MM.1S (cell line): ENCODE measurements around the gene ADAMTSL3.

ENCODE experiments used
- DNase-seq: peaks from one replicate; pipeline ENCODE4 v3.0.0-alpha.2; 2015
- H2AFZ ChIP-seq: fragments of 300-600 bp; sonication (generic); 2 replicates; pipeline ENCODE4 v1.6.0; 2016; ENCODE audit warnings: antibody characterized with exemption, low read length
- H3F3A ChIP-seq: fragments of 300-600 bp; sonication (generic); 2 replicates; pipeline ENCODE4 v1.6.1; 2016; ENCODE audit warnings: mild to moderate bottlenecking, antibody characterized with exemption, low read length, moderate library complexity, mixed read lengths; ENCODE audit not compliant: insufficient read depth
- H3K27ac ChIP-seq: fragments of 300-600 bp; sonication (generic); 2 replicates; pipeline ENCODE4 v1.5.1; 2016; ENCODE audit warnings: mild to moderate bottlenecking, low read length
- H3K27me3 ChIP-seq: fragments of 300-600 bp; sonication (generic); replicated peaks from 2 replicates; pipeline ENCODE4 v1.6.0; 2016; ENCODE audit warnings: low read length; ENCODE audit not compliant: insufficient read depth
- H3K36me3 ChIP-seq: fragments of 300-600 bp; sonication (generic); replicated peaks from 2 replicates; pipeline ENCODE4 v1.6.1; 2016; ENCODE audit warnings: mild to moderate bottlenecking, low read length, mixed read lengths; ENCODE audit not compliant: insufficient read depth
- H3K4me1 ChIP-seq: fragments of 300-600 bp; sonication (generic); 2 replicates; pipeline ENCODE4 v1.6.1; 2016; ENCODE audit warnings: low read length, mixed read lengths
- H3K4me2 ChIP-seq: fragments of 300-600 bp; sonication (generic); 2 replicates; pipeline ENCODE4 v1.6.0; 2016; ENCODE audit warnings: low read depth, low read length
- H3K4me3 ChIP-seq: fragments of 300-600 bp; sonication (generic); 2 replicates; pipeline ENCODE4 v1.5.1; 2016; ENCODE audit warnings: low read length, mixed read lengths
- H3K79me2 ChIP-seq: fragments of 300-600 bp; sonication (generic); 2 replicates; pipeline ENCODE4 v1.6.1; 2016; ENCODE audit warnings: mixed run types, low read length, mixed read lengths
- H3K9ac ChIP-seq: fragments of 300-600 bp; sonication (generic); 2 replicates; pipeline ENCODE4 v1.6.1; 2016; ENCODE audit warnings: low read length, mixed read lengths
- H3K9me2 ChIP-seq: fragments of 300-600 bp; sonication (generic); replicated peaks from 2 replicates; pipeline ENCODE4 v1.6.1; 2016; ENCODE audit warnings: mild to moderate bottlenecking, low read length, mixed read lengths; ENCODE audit not compliant: insufficient read depth
- H3K9me3 ChIP-seq: fragments of 300-600 bp; sonication (generic); replicated peaks from 2 replicates; pipeline ENCODE4 v1.6.1; 2016; ENCODE audit warnings: mild to moderate bottlenecking, low read length, mixed read lengths; ENCODE audit not compliant: insufficient read depth
- H4K20me1 ChIP-seq: fragments of 300-600 bp; sonication (generic); 2 replicates; pipeline ENCODE4 v1.6.1; 2016; ENCODE audit warnings: mild to moderate bottlenecking, low read length, moderate library complexity, mixed read lengths; ENCODE audit not compliant: insufficient read depth
- EZH2 ChIP-seq: fragments of 300-600 bp; sonication (generic); optimal IDR thresholded peaks from 2 replicates; pipeline ENCODE3; 2017; ENCODE audit warnings: low read depth, mild to moderate bottlenecking, antibody characterized with exemption, low read length, mixed read lengths
- EZH2phosphoT487 ChIP-seq: fragments of 300-600 bp; sonication (generic); IDR thresholded peaks from 2 replicates; pipeline ENCODE4 v1.6.1; 2018; ENCODE audit warnings: antibody characterized with exemption, low read length
- TF ChIP-seq, protein P1 (sequence below): fragments of 300-600 bp; sonication (generic); IDR thresholded peaks from 2 replicates; pipeline ENCODE4 v1.5.1; 2016; ENCODE audit warnings: antibody characterized with exemption, low read length, mixed read lengths

The ADAMTSL3 gene

DNA sequence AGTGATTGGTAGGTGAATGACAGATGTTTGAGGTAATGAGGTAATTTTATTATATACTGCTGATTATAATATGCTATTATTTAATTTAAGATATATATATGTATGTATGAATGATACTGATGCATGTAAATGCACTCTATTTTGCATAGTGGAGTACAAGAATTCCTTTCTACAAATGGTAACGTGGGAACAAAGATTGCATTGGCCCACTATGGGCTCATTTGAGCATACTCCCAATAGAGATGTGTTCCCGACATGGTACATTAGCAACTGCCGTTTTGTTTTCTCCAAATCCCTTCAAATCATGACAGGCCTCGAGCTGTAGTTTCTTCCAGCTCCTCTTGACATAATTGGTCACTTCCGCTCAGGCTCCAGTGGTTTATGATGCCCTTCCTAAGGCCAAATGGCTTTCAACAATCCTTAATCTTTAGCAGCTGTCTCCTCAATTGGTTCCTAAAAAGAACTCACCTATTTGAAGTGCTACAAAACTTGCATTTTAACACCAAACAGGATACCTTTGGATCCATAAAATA lies 266.1 kb downstream of the ADAMTSL3 start:
- TF ChIP-seq, protein P1, sequence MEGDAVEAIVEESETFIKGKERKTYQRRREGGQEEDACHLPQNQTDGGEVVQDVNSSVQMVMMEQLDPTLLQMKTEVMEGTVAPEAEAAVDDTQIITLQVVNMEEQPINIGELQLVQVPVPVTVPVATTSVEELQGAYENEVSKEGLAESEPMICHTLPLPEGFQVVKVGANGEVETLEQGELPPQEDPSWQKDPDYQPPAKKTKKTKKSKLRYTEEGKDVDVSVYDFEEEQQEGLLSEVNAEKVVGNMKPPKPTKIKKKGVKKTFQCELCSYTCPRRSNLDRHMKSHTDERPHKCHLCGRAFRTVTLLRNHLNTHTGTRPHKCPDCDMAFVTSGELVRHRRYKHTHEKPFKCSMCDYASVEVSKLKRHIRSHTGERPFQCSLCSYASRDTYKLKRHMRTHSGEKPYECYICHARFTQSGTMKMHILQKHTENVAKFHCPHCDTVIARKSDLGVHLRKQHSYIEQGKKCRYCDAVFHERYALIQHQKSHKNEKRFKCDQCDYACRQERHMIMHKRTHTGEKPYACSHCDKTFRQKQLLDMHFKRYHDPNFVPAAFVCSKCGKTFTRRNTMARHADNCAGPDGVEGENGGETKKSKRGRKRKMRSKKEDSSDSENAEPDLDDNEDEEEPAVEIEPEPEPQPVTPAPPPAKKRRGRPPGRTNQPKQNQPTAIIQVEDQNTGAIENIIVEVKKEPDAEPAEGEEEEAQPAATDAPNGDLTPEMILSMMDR = no peak
- TF ChIP-seq EZH2phosphoT487 = no peak
- no peak for TF ChIP-seq EZH2
- no peaks in the 10 kb centered on the region for H3K9me3 ChIP-seq
- H3K36me3 ChIP-seq = no peaks in the 10 kb centered on the region
- no peaks in the 10 kb centered on the region for H3K27me3 ChIP-seq
- H3K4me1 ChIP-seq = no peaks in the 10 kb centered on the region
- no peaks in the 10 kb centered on the region for H4K20me1 ChIP-seq
- no peaks in the 10 kb centered on the region for H3K9me2 ChIP-seq
- H3K4me3 ChIP-seq = no peak overlapping the region
- no peak overlapping the region for H3K27ac ChIP-seq
- no peaks in the 10 kb centered on the region for H3K79me2 ChIP-seq
- no peak for DNase-seq
- no peak overlapping the region for H3K4me2 ChIP-seq
- H3K9ac ChIP-seq = no peak overlapping the region
- H2AFZ ChIP-seq = no peak overlapping the region
- H3F3A ChIP-seq = no peaks in the 10 kb centered on the region

DNA sequence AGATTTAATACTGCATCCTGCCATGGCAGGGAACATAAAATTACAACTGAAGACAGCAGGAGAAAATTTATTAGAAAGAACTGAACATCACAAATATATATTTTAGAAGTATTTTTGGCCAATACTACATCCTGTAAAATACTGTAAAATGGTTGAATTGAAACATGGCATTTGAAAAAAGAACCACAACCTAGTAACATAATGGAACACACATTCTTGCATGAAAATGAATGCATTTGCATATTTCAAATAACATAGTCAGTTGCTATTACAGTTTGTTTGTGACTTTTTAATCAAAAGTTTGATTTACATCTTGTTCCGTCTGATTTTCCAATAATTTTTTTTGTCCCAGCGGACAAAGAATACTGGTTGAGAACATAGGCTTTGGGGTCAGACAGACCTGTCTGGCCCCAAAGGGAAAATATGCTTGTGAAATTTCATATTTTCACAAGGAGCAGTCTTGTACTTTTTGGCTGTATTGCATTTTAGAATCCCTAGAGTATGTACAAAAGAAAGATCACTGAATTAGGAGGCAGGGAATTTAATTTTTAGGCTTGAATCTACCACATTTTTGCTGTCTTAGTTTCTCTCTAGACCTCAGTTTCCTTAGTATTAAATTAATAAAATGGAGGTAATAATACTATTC lies 268.8 kb downstream of the ADAMTSL3 start:
- Histone ChIP-seq H3K4me1 (peaks cover 6% of the 10 kb centered on the region), H3K9me3 (no peaks in the 10 kb centered on the region), H3K27ac (no peak overlapping the region), H3K9me2 (no peaks in the 10 kb centered on the region), H3K27me3 (no peaks in the 10 kb centered on the region), H3K36me3 (no peaks in the 10 kb centered on the region), H3K79me2 (no peaks in the 10 kb centered on the region), H3K9ac (no peak overlapping the region), H3K4me3 (no peak overlapping the region), H3K4me2 (no peak overlapping the region), H2AFZ (no peak overlapping the region), H3F3A (no peaks in the 10 kb centered on the region), H4K20me1 (no peaks in the 10 kb centered on the region)
- no peak for DNase-seq
- TF ChIP-seq, protein P1 = no peak
- TF ChIP-seq EZH2 (no peak), EZH2phosphoT487 (no peak)

DNA sequence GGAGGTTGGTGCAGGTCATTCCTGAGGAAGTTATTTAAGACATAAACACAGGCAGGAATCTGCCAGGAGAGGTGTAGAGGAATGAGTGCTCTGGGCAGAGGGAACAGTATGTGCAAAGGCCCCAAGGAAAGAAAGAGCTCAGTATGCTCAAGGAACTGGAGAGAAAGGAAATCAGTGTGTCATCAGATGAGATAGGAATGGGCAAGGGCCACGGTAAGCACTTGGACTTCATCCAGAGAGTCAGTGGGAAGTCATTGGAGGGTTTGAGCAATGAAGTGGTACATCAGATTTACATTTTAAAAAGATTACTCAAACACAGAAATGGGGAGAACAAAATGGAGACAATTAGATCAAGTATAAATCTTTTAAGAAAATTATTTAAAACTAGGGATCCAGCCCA lies 272.2 kb downstream of the ADAMTSL3 start:
- TF ChIP-seq EZH2phosphoT487 = no peak
- no peak for TF ChIP-seq EZH2
- TF ChIP-seq, protein P1 = no peak
- Histone ChIP-seq H3K4me1 (peaks cover 25% of the 10 kb centered on the region), H3K27ac (no peak overlapping the region)

More for the DNA sequence above, 272.2 kb downstream of the ADAMTSL3 start:
- Histone ChIP-seq H3K9me2 (no peaks in the 10 kb centered on the region), H3K36me3 (no peaks in the 10 kb centered on the region), H3K9ac (no peak overlapping the region), H4K20me1 (no peaks in the 10 kb centered on the region), H3K4me2 (no peak overlapping the region), H3K9me3 (no peaks in the 10 kb centered on the region), H3K27me3 (no peaks in the 10 kb centered on the region), H3F3A (peaks cover 14% of the 10 kb centered on the region), H3K4me3 (no peak overlapping the region), H2AFZ (no peak overlapping the region), H3K79me2 (no peaks in the 10 kb centered on the region)
- DNase-seq = no peak
